Left colon (tissue), 2 donors: ENCODE results near the gene NBAS. TPM values are rescaled to one million over a fixed set of nuclear protein-coding genes. Genes with fewer than 3 reads are reported as not detected.

Source experiments
- total RNA-seq, 2 donors: library from RNA; stranded (reverse); fragmentation: NEBNext Ultra II Directional; extraction: Animal tissue kit (Norgen Biotek cat#: 25700); gene quantifications; one replicate each; pipeline ENCODE4 v1.2.1, GENCODE V29; 2021
- donor health status: DM: no; HTN: no; CAD: no.
- donor health status: DM: yes; HTN: yes; CAD: no.

The NBAS gene
- total RNA-seq, 2 donors from 2014 or later: 31.0 to 35.0 TPM

Other genes with a start within 250 kb of the NBAS start
- gene DDX1, start 30.5 kb upstream of the NBAS start, total RNA-seq: 10 to 100 TPM; 70.1 to 75.6 TPM